ENCODE data around the gene THSD7B.
"Not testable (repeated sequence)": the region's sequence is repeated elsewhere in the genome, so short reads cannot be mapped to it uniquely, and the experiment has no call there.

The THSD7B gene

DNA sequence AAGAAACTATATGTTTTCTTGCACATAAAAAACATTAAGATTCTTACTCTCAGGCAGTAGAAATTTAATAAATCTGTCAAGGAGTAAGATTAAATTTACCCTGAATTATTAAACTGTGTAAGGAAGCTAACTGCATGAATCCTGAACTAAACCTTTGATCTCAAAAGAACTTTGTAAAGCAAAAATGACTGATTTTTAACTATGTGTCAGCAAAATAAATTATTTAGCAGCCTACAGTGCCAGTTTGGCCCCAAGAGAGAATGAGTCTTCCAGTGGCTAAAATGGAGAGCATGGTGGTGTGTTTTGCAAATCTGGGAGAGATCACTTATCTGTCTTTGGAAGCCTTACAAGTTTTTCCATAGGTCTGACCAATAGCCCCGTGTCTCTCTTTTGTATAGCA lies 190.7 kb downstream of the THSD7B start:
- no peak for DNase-seq

DNA sequence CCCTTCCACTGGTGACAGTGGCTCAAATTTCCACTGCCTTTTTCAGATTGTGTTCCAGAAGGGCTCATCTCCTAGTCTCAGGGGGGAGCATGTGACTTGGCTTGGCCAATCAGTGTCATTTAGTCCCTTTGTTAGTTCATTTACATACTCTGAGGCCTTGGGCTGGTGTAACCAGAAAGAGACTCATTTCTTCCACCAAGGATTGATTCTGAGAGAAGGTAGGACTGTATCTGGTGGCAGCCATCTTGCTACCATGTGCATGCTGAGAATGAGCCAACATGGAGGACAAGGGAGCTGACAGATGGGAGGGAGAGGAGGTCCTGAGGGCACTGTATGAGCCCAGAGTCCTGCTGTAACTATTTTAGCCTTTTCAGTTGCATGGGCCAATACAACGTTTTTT lies 191.7 kb downstream of the THSD7B start:
- DNase-seq: no peak

DNA sequence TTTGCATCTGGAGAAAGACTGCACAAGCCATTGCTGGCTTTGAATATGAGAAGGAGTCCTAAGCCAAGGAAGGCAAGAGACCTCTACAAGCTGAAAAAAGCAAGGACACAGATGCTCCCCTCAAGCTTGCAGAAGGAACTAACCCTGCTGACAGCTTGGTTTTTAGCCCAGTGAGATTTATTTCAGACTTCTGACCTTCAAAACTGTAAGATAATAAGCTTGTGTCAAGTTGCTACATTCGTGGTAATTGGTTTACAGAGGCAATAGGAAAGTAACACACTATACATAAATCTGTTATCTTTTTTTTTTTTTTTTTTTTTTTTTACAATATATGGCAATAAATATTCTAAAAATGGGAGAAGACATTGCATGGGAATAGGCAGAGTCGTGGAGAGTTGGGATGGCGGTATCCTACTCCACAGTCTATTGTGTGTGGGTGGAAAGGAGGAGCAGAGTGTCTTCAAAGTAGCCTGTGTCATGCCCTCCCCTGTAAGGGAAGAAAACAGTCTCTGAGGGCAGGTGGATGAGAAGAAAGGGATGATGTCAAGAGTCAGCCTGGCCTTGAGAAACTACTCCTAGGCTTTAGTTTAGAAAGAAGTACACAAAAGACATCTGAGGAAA lies 196.9 kb downstream of the THSD7B start:
- no peak for DNase-seq

DNA sequence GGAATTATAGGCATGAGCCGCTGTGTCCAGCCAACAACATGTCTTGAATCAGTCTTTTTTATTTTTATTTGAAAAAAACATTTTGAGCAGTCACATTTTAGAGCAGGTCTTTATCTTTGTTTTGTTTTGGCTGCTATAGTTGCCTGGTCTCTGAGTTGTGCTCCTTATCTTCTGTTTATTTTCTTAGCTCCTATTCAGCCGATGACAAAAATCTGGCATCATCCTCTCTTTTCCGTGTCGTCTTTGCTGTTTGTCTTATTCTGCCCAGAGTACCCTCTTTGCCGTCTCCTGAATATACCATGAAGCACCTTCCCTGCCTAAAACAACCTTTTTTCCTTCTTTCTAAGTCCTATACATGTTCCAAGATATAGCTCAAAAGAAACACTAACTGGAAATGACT lies 201.1 kb downstream of the THSD7B start:
- DNase-seq: no peak

DNA sequence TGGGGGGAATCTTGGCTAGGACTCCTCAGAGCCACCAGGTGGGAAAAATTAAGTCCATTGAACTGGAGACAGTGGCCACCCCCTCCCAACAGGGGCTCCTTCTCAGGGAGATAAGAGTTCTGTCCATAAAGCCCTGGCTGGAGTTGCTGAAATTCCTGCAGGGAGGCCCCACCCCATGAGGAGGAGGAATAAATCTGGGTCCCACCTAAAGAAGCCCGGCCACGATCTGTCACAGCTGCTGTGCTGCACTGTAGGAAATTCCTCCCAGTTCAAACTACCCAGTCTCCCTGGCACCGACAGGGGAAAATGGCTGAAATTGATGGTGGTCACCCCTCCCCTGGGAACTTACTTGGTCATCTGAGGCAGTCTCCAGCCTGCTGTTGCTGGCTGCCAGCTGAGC lies 215.0 kb downstream of the THSD7B start:
- DNase-seq: no peak

DNA sequence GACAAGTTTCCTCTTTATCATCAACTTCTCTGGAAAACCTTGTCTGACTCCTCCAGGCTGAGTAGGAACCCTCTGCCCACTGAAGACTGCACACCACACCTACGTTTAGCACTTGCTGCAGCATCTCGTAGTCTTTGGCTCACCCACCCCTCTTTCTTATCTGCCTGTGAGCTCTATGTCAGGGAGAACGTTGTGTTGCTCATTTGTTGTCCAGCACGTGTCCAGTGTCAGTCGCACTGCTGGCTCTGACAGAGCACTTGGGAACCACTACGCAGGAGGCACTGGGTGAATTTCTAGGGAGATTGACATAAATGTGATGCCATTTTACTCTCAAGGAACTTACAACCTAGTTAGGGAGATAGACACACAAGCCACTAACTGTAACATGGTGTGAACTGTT lies 216.3 kb downstream of the THSD7B start:
- not testable (repeated sequence) for DNase-seq

DNA sequence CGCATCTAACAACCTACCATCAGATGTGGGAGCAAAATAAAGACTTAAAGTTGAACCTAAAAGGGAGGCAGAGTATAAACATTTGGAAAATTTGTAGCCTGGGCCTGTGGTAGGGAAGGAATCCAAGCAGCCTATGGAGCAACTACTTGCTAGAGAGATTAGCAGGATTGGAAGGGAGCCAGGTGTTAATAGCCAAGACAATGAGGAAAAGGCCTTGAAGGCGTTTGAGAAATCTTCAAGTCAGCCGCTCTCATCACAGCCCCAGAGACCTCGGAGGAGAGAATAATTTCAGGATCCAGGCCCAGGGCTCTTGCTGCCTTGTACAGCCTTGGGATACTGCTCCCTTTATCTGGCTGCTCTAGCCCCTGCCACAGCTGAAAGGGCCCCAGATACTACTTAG lies 219.7 kb downstream of the THSD7B start:
- DNase-seq: no peak

DNA sequence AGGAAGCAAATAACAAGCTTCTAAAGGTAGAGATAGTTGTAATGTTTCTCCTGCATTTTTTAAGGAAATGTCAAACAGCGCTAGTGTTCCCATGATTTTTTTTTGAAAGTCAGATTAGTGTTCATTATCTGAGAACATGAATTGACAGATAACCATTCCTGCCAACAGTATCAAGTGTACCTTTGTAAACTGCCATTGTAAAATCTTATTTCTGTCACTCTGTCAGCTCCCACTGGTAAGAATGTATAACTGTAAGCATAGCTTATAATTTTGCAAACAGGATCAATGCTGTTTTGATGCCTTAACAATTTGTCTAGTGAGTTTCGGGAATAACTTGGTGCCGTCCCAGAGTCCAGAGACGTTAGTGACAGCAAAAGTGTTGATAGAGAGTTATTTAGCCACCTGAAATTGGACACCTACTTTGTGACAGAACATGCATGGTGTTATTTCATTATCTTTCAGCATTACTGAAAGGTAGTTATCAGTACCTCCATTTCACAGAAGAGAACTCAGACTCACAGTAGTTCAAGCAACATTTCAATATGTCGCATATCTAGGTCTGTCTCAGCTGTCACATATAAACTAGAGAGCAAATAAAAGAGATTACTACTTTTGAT lies 221.4 kb downstream of the THSD7B start:
- no peak for DNase-seq

DNA sequence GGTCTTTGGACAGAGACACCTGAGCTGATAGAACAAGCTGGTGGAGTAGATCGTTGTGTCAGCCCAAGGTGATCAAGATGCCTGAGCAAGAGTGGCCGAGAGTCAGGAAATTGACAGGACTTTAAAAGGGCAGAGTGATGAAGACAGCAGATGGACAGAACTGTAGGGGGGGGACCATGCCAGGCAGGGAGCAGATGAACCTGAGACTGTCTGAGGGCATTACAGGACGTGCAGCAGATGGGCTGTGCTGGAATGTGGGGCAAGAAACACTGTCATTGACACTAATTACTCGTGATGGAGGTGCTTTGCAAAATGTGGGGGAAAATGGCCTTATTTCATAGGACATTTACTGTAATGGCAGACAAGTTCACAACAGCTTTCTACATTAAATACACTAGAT lies 225.0 kb downstream of the THSD7B start:
- DNase-seq: no peak

DNA sequence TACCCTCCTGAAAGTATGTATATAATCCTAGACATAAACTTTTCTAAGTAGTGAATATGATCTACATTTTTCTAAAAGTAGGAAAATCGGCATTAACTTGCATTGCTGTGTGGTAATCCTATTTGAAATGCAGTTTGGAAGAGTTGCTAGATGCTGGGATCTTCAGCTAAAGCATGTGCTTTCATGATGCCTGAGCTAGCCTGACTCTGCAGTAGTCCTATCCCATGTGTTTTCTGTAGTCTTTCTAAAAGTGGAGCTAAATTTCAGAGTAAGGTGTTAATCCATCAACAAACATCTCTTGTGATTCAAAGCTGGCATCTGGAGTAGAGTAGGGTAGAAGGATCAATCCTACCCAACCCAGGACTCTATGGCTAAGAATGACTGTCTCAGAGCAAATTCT lies 229.4 kb downstream of the THSD7B start:
- no peak for DNase-seq

DNA sequence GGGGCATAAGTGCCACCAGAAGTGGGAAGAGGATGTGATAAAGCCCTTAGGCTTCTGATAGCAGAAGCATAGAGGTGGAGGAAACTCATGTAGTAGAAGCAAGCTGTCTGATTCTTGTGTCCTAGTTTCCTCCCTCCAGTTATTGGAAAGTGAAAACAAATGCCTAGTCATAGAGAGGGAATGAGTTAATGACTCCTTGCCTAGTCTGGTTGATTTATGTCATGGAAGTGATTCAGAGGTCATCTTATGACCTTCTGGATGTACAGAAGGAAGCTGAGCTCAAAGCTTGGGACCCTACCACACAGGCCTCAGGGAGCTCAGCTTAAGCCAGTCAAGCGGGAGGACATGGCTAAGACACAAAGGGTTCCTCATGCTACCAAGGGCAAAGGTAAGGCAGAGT lies 232.2 kb downstream of the THSD7B start:
- DNase-seq: no peak

DNA sequence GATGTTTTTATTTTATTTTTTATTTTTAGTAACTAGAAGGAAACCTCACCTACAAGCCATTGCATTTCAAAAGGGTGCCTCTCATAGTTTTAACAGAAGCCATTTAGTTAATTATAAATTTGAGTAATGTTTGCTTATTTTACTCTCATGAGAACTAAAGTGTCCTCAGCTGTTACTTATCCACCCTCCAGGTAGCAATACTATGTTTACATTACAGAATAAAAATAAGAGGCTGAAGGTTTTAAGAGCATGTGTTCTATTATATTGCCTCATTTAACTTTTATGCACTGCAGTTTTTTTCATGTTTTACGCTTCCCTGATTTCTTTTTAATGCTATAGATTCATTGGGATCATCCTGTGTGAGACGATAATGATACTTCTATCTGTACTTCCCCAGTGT lies 235.5 kb downstream of the THSD7B start:
- DNase-seq: no peak

DNA sequence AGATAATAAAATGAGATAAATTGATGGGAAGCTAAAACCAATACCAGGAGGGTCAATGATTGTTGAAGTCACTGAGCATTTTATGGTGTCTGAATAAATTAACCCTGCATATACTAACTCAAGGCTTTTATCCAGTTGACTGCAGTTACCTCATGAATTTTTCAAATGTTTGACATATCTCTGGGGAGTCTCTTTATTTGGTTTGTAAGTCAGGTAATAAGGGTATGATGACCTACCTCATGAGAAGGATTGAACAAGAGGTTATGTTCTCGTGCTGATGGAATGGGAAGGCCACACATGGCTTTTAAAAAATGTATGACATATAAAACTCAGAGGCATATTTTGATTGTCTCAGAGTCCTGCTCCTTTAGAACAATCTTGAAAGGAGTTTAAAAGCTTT lies 237.6 kb downstream of the THSD7B start:
- no peak for DNase-seq

DNA sequence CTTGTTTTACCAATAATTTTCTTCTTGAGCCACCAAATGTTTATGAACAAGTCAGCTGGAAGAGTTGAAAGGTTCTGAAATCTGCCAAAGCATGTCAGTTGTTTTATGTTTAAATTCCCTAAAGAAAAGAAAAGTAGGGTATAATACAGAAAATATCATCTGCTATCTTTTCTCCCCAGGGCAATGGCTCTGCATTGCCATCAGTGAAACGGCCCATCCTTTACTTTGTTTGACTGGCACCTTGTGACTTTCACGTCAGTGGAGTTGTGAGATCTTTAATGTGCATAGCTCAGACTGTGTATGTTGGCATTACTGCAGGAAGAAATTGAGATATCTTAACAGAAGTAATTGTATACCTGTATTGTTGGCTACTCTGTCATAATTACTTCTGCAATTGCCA lies 239.9 kb downstream of the THSD7B start:
- DNase-seq: no peak

DNA sequence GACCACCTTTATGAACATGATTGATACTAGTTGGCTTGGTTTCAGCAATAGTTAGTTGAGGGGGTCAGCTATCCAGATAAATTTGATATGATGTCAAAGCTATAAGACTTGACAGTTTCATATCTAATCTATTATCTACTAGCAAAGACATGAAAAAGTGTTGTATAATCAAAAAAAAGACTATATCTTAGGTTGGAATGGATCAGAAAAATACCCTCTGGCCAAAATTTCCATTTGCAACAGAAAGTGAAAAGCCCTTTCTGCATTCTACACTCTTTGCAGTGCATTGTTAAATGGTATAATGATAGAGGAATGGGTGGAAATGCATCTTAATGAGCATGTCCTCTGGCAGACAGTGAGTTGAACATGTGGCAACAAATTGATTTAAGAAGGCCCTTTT lies 242.6 kb downstream of the THSD7B start:
- DNase-seq: no peak

DNA sequence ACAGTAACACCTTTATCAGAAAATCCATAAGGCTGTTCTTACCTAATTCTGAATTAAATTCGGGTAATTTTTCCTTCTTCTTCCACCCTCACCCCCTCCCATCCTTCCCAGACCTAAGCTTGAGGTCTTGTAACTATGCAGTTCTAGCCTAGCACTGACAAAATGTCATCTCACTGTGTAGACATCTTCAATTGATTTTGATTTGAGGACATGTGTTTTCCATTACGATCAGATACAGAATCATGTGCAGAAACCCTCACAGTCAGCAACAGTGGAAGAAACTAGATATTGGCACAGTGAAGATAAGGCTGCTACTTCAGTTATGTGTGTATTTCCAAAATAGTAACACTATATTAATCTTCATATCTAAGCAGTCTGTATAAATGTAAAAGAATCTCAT lies 244.6 kb downstream of the THSD7B start:
- DNase-seq: no peak

DNA sequence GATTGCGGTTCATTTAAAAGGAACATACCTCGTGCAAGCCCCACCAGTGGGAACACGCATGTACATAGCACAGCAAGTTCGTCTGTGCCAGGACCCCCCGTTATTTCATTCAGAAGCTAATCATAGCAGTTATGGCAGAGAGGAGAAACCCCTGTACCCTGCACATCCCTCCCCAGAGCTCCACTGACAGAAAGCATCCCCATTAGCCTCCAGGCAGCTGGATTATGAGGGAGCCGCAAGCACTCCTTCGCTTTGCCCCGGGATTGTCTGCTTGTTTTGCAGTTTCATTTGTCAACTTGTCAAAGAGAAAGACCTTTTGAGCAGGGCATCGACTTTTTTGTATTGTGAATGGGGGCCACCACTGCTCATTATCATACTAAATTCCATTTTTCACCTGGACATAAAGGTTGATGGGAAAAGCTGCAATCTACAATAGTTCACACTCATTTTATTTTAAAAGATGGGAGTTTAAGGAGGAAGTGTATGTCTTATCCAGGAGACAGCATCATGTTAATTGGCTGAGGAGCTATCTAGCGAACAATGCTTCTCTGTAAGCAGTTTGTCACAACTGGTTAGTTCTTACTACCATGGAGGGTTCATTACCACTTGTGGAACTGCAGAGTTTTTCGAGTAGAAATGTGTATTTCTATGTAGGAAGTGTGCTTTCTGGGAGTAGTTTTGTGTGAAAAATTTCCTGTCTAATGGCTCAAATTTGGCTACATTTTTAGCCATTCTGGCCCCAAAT lies 255.3 kb downstream of the THSD7B start:
- no peak for DNase-seq

DNA sequence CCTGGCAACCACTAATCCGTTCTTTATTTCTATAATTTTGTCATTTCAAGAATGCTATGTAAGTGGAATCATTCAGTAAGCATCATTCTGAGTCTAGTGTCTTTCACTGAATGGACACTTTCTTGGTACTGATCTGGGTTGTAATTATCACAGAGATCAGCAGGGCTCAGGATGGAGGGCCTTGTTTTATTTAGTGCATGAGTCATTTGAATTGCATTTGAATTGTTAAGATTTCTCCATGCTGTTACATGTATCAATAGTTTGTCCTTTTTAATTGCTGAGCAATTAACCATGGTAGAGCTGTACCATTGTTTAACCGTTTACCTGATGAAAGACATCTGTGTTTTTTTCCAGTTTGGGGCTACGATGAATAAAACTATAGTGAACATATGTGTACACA lies 256.4 kb downstream of the THSD7B start:
- no peak for DNase-seq

DNA sequence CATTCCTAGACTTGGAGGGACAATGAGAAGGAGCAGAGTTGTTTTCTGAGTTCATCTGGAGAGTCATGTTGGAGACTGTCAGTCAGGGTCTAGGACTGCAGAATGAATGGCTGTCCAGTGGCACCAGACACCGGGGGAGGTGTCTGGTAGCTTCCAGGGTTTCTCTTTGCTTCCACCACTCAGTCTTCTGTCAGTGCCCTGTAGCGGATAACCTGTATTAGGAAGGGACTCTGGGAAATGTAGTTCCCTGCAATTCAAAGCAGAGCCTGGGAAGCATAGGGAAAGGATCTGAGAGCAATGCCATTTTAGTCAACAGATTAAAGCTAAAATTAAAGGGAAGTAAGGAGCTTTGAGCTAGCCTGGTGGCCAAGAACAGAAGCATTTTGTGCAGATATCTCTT lies 257.9 kb downstream of the THSD7B start:
- no peak for DNase-seq

DNA sequence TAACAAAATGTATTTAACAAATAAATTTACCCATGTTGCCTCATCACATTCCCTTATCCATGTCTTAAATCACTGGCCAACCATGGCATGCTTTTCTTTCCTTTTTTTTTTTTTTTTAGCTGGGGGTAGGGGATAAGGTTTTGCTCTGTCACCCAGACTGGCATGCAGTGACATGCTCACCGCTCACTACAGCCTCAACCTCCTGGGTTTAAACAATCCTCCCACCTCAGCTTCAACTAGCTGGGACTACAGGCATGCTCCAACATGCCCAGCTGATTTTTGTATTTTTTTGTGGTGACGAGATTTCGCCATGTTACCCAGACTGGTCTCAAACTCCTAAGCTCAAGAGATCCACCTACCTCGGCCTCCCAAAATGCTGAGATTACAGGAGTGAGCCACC lies 266.4 kb downstream of the THSD7B start:
- no peak for DNase-seq

DNA sequence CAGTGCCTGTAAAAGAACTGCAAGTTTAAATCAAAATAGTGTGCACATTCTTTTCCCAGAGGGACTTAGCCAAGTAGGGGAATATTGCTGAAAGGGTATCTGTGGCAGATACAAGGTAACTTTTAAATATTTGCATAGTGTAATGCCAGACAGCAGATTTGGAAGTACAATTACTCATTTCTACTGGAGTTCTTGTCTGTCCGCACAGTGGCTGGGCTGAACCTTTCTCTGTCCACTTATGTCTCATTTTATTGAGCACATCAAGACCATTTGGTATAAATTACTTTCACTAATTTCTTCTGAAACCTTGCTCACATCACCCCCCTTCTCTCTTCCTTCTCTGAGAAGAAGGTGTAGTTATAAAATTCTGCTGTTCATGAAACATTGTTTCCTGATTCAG lies 271.3 kb downstream of the THSD7B start:
- no peak for DNase-seq

DNA sequence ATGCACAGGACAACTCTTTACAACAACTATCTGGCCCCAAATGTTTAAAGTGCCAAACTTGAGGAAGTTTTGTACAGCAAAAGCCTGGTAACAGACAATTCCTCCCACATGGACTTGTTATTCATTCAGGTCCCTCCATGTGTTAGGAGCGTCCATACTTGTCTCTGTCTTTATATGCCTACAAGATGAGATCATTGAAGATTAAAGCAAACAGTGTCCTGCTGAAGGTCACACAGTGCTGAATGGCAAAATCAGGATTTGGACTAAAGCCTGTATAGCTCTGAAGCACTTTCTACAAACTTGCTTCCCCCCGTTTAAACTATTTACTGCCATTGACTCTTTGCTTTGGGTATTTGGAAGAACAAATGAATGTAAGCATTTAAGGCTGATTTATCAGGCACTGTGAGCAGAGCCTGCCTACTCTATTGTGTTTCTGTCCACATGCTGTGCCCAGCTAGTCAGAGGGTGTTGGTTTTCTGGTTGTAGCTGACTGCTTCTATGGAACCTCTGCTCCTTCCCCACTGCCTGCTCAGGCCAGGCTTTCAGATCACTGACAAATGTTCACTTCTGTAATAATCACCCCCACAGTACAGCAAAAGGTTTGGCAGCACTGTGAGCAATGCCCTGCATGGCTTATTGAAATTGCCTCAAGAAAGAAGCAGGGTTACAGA lies 274.3 kb downstream of the THSD7B start:
- no peak for DNase-seq

DNA sequence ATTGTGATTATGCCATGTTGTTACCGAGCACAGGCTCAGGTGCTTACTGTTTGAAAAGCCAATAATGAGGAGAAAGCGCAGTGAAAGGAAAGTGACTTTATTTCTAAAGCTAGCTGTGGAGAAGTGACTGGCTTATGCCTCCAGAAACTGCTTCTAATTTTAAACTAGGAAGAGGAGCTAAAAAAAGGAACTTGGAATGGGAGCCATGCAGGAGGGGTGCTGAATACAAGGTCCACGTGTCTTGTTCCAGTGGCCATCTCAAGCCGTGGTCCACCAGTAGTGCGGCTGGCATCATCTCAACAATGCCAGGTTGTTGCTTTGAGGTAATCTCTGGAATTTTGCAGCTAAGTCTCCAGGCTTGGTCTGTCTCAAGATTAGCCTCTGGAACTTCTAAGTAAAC lies 282.0 kb downstream of the THSD7B start:
- DNase-seq: no peak

DNA sequence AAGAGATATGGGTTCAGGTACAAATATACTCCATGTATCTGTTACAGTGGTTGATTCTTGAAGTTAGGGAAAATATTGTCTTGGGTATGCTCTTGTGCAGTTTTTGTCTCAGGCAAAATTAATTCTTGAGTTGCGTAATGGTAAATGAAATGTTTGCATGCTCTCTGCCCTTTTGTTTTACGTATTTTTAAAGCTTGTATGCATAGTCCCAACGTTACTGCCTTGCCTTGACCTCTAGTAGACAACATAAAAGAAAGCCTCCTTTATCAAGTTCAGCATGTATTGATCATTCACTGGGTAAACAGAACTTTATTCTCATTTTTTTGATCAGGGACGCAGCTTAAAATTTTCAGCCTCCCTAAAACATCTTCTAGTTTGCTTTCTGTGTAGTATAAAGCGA lies 283.1 kb downstream of the THSD7B start:
- DNase-seq: no peak
